H1 (cell line): ENCODE results near the gene ASPDH. TPM values are rescaled to one million over a fixed set of nuclear protein-coding genes. Genes with fewer than 3 reads are reported as not detected.

Experiments used
- CTCF ChIA-PET: fragments of 300-600 bp; sonication (Branson Sonifier 250); formaldehyde crosslinking; loops from one replicate; lab custom pipeline; 2021; ENCODE audit not compliant: partially characterized antibody; lab: Charles Lee
- POLR2A ChIA-PET: fragments of 300-600 bp; sonication (Branson Sonifier 250); formaldehyde crosslinking; loops from one replicate; lab custom pipeline; 2021; ENCODE audit warnings: inconsistent platforms; ENCODE audit not compliant: partially characterized antibody; lab: Charles Lee
- DNase-seq, 2 experiments: peaks; one replicate each; pipeline versions ENCODE4 v3.0.0 to v3.0.0-alpha.2; 2010 to 2022; ENCODE audit warnings: low spot score in 2 of 2, low read depth in 1 of 2, mixed read lengths in 1 of 2
- FAIRE-seq: peaks from 2 replicates; lab custom pipeline; 2011; peaks lifted over from hg19 to GRCh38; lab: Jason Lieb, UNC
- H2AFZ ChIP-seq: 2 replicates; pipeline ENCODE4 v1.8.1; 2012; ENCODE audit warnings: low read length, inconsistent platforms
- H2AK5ac ChIP-seq: 2 replicates; pipeline ENCODE4 v1.6.1; 2013; ENCODE audit warnings: low read depth, low read length
- H2BK120ac ChIP-seq: replicated peaks from 2 replicates; pipeline ENCODE3; 2013; ENCODE audit warnings: low read depth, low read length, inconsistent platforms
- H2BK12ac ChIP-seq: 2 replicates; pipeline ENCODE4 v1.6.1; 2013; ENCODE audit warnings: low read depth, low read length
- H2BK15ac ChIP-seq: 2 replicates; pipeline ENCODE4 v1.6.1; 2013; ENCODE audit warnings: low read length
- H2BK20ac ChIP-seq: 2 replicates; pipeline ENCODE4 v1.6.1; 2013; ENCODE audit warnings: low read length
- H2BK5ac ChIP-seq: 2 replicates; pipeline ENCODE4 v1.6.1; 2013; ENCODE audit warnings: low read depth, low read length
- H3K14ac ChIP-seq: 2 replicates; pipeline ENCODE4 v1.6.1; 2013; ENCODE audit warnings: inconsistent platforms; ENCODE audit not compliant: insufficient read length
- H3K18ac ChIP-seq: 2 replicates; pipeline ENCODE4 v1.6.1; 2013; ENCODE audit warnings: low read length; ENCODE audit errors: extremely low read depth
- H3K23ac ChIP-seq: 2 replicates; pipeline ENCODE4 v1.6.1; 2013; ENCODE audit warnings: inconsistent platforms; ENCODE audit not compliant: insufficient read length
- H3K23me2 ChIP-seq: 2 replicates; pipeline ENCODE4 v1.6.1; 2013; ENCODE audit warnings: low read depth, low read length
- H3K27ac ChIP-seq: 2 replicates; pipeline ENCODE4 v1.6.1; 2011; ENCODE audit warnings: low read depth, low read length, inconsistent platforms
- H3K27me3 ChIP-seq, 4 experiments: replicated peaks in 1 of 4; 1 replicate in 1 of 4; 2 replicates in 3 of 4; pipeline versions ENCODE4 v1.6.1 to v1.8.1; 2011 to 2013; ENCODE audit warnings: low read length in 3 of 4, mild to moderate bottlenecking in 3 of 4, inconsistent platforms in 2 of 4, mixed read lengths in 2 of 4, moderate library complexity in 1 of 4; ENCODE audit not compliant: control insufficient read depth in 3 of 4, insufficient read depth in 3 of 4; ENCODE audit errors: extremely low read depth in 1 of 4
- H3K36me3 ChIP-seq, 4 experiments: 2 replicates each; pipeline versions ENCODE4 v1.6.1 to v1.8.1; 2011 to 2013; ENCODE audit warnings: mild to moderate bottlenecking in 4 of 4, low read length in 3 of 4, moderate library complexity in 2 of 4, control low read depth in 1 of 4, inconsistent platforms in 1 of 4; ENCODE audit not compliant: insufficient read depth in 4 of 4, control insufficient read depth in 2 of 4
- H3K4ac ChIP-seq: replicated peaks from 2 replicates; pipeline ENCODE3; 2013; ENCODE audit warnings: low read length, low read depth, mixed read lengths, inconsistent platforms; ENCODE audit not compliant: insufficient read length
- H3K4me1 ChIP-seq, 4 experiments: replicated peaks in 1 of 4; 1 replicate in 1 of 4; 2 replicates in 3 of 4; pipeline versions ENCODE4 v1.6.1 to v1.8.1; 2011 to 2013; ENCODE audit warnings: low read length in 3 of 4, inconsistent platforms in 2 of 4, mixed read lengths in 1 of 4; ENCODE audit not compliant: insufficient read depth in 4 of 4, control insufficient read depth in 3 of 4
- H3K4me2 ChIP-seq, 2 experiments: 2 replicates each; pipeline versions ENCODE4 v1.6.1 to v1.8.1; 2011 to 2013; ENCODE audit warnings: low read depth in 2 of 2, low read length in 2 of 2, control low read depth in 1 of 2, inconsistent platforms in 1 of 2, mild to moderate bottlenecking in 1 of 2; ENCODE audit not compliant: insufficient read depth in 1 of 2
- H3K4me3 ChIP-seq, 4 experiments: fragments of 200-600, 300-600 bp in 1 of 4; sonication (generic), shearing (Covaris generic), sonication (Bioruptor Twin) in 1 of 4; 2 replicates each; pipeline versions ENCODE4 v1.5.1 to v1.8.1; 2011 to 2016; ENCODE audit warnings: low read length in 4 of 4, low read depth in 3 of 4, control low read depth in 2 of 4, inconsistent platforms in 2 of 4, mild to moderate bottlenecking in 2 of 4, mixed read lengths in 1 of 4, moderate library complexity in 1 of 4; ENCODE audit not compliant: insufficient read depth in 2 of 4; ENCODE audit errors: extremely low read depth in 1 of 4
- H3K56ac ChIP-seq: replicated peaks from 2 replicates; pipeline ENCODE3; 2013; ENCODE audit warnings: low read depth, mild to moderate bottlenecking, mixed read lengths, low read length, inconsistent platforms; ENCODE audit not compliant: insufficient read length
- H3K79me1 ChIP-seq: 2 replicates; pipeline ENCODE4 v1.6.1; 2013; ENCODE audit warnings: low read depth, low read length, control low read depth
- H3K79me2 ChIP-seq, 2 experiments: 2 replicates each; pipeline versions ENCODE4 v1.6.1 to v1.8.1; 2012 to 2013; ENCODE audit warnings: low read length in 2 of 2, mild to moderate bottlenecking in 2 of 2, inconsistent platforms in 1 of 2; ENCODE audit not compliant: insufficient read depth in 2 of 2, control insufficient read depth in 1 of 2
- H3K9ac ChIP-seq, 4 experiments: replicated peaks in 1 of 4; 1 replicate in 1 of 4; 2 replicates in 3 of 4; pipeline versions ENCODE4 v1.6.1 to v1.8.1; 2011 to 2013; ENCODE audit warnings: low read depth in 3 of 4, low read length in 3 of 4, control low read depth in 2 of 4, mild to moderate bottlenecking in 2 of 4, moderate library complexity in 2 of 4, inconsistent platforms in 1 of 4; ENCODE audit errors: extremely low read depth in 1 of 4
- H3K9me3 ChIP-seq, 2 experiments: 2 replicates each; pipeline versions ENCODE4 v1.6.1 to v1.8.1; 2012 to 2013; ENCODE audit warnings: mild to moderate bottlenecking in 2 of 2, moderate library complexity in 2 of 2, control low read depth in 1 of 2, inconsistent platforms in 1 of 2, low read depth in 1 of 2, low read length in 1 of 2, mixed read lengths in 1 of 2; ENCODE audit not compliant: insufficient read depth in 2 of 2
- H4K20me1 ChIP-seq, 2 experiments: replicated peaks in 1 of 2; 2 replicates each; pipeline versions ENCODE3 to v1.8.1; 2011 to 2013; ENCODE audit warnings: inconsistent platforms in 2 of 2, low read length in 2 of 2, mild to moderate bottlenecking in 1 of 2; ENCODE audit not compliant: insufficient read depth in 2 of 2, control insufficient read depth in 1 of 2
- H4K5ac ChIP-seq: 2 replicates; pipeline ENCODE4 v1.6.1; 2013; ENCODE audit warnings: low read length, low read depth, mixed read lengths, inconsistent platforms; ENCODE audit not compliant: insufficient read length
- H4K8ac ChIP-seq: 2 replicates; pipeline ENCODE4 v1.8.0; 2013; ENCODE audit warnings: mild to moderate bottlenecking, moderate library complexity, low read length, inconsistent platforms; ENCODE audit not compliant: insufficient read depth; ENCODE audit errors: extremely low read depth
- H4K91ac ChIP-seq: replicated peaks from 2 replicates; pipeline ENCODE3; 2013; ENCODE audit warnings: low read length, mixed read lengths, inconsistent platforms; ENCODE audit not compliant: insufficient read length
- HDAC2 ChIP-seq, 2 experiments: fragments of 300-600 bp in 1 of 2; sonication (generic) in 1 of 2; IDR thresholded peaks; 2 replicates each; pipeline ENCODE4 v1.6.1; 2011 to 2012; ENCODE audit warnings: low read depth in 2 of 2, low read length in 2 of 2, mild to moderate bottlenecking in 2 of 2, moderate library complexity in 2 of 2, borderline replicate concordance in 1 of 2, inconsistent platforms in 1 of 2
- POLR2A ChIP-seq, 2 experiments: IDR thresholded peaks; 1 replicate in 1 of 2; 2 replicates in 1 of 2; pipeline ENCODE4 v1.6.1; 2011; ENCODE audit warnings: low read depth in 2 of 2, low read length in 2 of 2, mild to moderate bottlenecking in 2 of 2; ENCODE audit errors: control extremely low read depth in 1 of 2
- TBP ChIP-seq: IDR thresholded peaks from 2 replicates; pipeline ENCODE4 v1.6.1; 2011; ENCODE audit warnings: low read depth, low read length, improper control_type of control experiment
- WGBS, 2 experiments: shearing (Covaris generic) in 1 of 2; methylation state at CpG; one replicate each; pipeline versions ENCODE4 v1.1.6 to v1.1.7; 2013 to 2015; ENCODE audit warnings: low lambda C conversion rate in 2 of 2, mixed read lengths in 2 of 2, inconsistent platforms in 1 of 2, low coverage in 1 of 2, missing lambda C conversion rate in 1 of 2; ENCODE audit not compliant: insufficient replicate concordance in 2 of 2, insufficient coverage in 1 of 2, insufficient read length in 1 of 2; ENCODE audit errors: extremely low coverage in 1 of 2, missing lambda C conversion rate in 1 of 2; 5-methylcytosine and 5-hydroxymethylcytosine counted together
- polyA plus RNA-seq, 7 experiments: library from polyadenylated mRNA; depleted of rRNA in 3 of 7; stranded (reverse) in 5 of 7; unstranded in 2 of 7; fragments of >200 nt in 5 of 7; fragments of 200-250 nt in 2 of 7; gene quantifications; 1 replicate in 5 of 7; 2 replicates in 1 of 7; 4 replicates in 1 of 7; pipeline versions ENCODE4 v1.2.1 to v1.2.3, GENCODE V29; 2011 to 2013; ENCODE audit warnings: missing spikeins in 2 of 7, mixed read lengths in 2 of 7
- total RNA-seq: library from RNA; stranded (reverse); fragmentation: NEBNext Ultra II Directional; extraction: Animal tissue kit (Norgen Biotek cat#: 25700); gene quantifications from 2 replicates; pipeline ENCODE4 v1.2.1, GENCODE V29; 2021
- TF ChIP-seq, protein P1 (sequence below), 3 experiments: IDR thresholded peaks; 1 replicate in 2 of 3; 2 replicates in 1 of 3; pipeline versions ENCODE4 v1.5.1 to v1.6.1; 2011; ENCODE audit warnings: low read length in 3 of 3, mild to moderate bottlenecking in 3 of 3, inconsistent platforms in 2 of 3, low read depth in 1 of 3, moderate library complexity in 1 of 3; ENCODE audit not compliant: insufficient read depth in 1 of 3; ENCODE audit errors: control extremely low read depth in 1 of 3
- TF ChIP-seq, protein P2 (sequence below): IDR thresholded peaks from 2 replicates; pipeline ENCODE4 v1.6.1; 2012; ENCODE audit warnings: inconsistent platforms

Gene ASPDH
- total and polyA plus RNA-seq, 2 of the 8 experiments (the other 6 are each of a cell fraction or from before 2014, with no cell fraction given): not detected

DNA sequence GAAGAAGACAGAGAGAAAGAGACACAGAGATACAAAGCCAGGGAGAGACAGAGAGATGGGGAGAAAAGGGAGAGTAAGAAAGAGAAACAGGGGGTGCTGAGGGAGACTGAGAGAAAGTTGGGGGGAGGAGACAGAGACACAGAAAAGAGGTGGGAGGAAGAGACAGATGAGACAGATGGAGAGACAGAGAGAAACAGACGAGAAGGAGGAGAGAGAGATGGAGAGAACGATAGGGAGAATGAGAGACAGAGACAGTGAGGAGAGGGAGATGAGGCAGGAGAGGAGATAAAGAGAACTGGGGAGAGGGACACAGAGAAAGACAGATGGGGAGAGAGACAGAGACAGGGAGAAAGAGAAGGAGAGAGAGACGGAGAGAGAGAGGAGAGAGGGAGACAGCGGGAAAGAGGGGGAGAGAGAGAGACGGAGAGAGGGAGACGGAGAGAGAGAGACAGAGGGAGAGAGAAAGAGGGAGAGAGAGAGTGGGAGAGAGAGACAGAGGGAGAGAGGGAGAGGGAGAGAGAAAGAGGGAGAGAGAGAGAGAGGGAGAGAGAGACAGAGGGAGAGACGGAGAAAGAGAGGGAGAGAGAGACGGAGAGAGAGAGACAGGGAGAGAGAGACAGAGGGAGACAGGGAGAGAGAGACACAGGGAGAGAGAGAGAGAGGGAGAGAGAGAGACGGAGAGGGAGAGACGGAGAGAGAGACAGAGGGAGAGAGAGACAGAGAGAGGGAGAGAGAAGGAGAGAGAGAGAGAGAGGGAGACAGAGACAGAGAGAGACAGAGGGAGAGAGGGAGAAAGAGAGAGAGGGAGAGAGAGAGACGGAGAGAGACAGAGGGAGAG, 15.3 kb downstream of the ASPDH start:
- H3K79me1 ChIP-seq: no peaks in the 10 kb centered on the region
- peaks cover 0 to 9% (median 3%) of the 10 kb centered on the region in 4 experiments; a peak in 5 of 7 replicates for H3K4me1 ChIP-seq
- H3K27me3 ChIP-seq: peaks cover 1 to 51% (median 47%) of the 10 kb centered on the region in 4 experiments
- no peak overlapping the region for H4K5ac ChIP-seq
- POLR2A ChIA-PET: no interaction called here
- H2BK120ac ChIP-seq: no peak overlapping the region
- WGBS, 2 experiments: 20 to 57% methylated on average over 1 to 11 of the region's 11 CpGs
- H3K27ac ChIP-seq: no peak overlapping the region
- no peak overlapping the region for H3K4me3 ChIP-seq
- H4K20me1 ChIP-seq: no peaks in the 10 kb centered on the region
- no peak overlapping the region for H3K18ac ChIP-seq
- no peak overlapping the region for H2AK5ac ChIP-seq
- H3K79me2 ChIP-seq: no peaks in the 10 kb centered on the region
- no peak overlapping the region for H3K4me2 ChIP-seq
- H3K9me3 ChIP-seq: no peaks in the 10 kb centered on the region
- no peak for DNase-seq
- no peak for FAIRE-seq
- no peak overlapping the region for H2BK15ac ChIP-seq
- no peak overlapping the region for H4K8ac ChIP-seq
- TF ChIP-seq HDAC2 (IDR thresholded peaks at IDR 0.05; ENCODE audit: borderline replicate concordance in 1 of 2, low read depth in 2 of 2, low read length in 2 of 2) (no peak), POLR2A (IDR thresholded peaks at IDR 0.05; ENCODE audit: control extremely low read depth in 1 of 2, low read depth in 2 of 2, low read length in 2 of 2) (no peak), TBP (no peak)
- TF ChIP-seq, protein P1, sequence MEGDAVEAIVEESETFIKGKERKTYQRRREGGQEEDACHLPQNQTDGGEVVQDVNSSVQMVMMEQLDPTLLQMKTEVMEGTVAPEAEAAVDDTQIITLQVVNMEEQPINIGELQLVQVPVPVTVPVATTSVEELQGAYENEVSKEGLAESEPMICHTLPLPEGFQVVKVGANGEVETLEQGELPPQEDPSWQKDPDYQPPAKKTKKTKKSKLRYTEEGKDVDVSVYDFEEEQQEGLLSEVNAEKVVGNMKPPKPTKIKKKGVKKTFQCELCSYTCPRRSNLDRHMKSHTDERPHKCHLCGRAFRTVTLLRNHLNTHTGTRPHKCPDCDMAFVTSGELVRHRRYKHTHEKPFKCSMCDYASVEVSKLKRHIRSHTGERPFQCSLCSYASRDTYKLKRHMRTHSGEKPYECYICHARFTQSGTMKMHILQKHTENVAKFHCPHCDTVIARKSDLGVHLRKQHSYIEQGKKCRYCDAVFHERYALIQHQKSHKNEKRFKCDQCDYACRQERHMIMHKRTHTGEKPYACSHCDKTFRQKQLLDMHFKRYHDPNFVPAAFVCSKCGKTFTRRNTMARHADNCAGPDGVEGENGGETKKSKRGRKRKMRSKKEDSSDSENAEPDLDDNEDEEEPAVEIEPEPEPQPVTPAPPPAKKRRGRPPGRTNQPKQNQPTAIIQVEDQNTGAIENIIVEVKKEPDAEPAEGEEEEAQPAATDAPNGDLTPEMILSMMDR (IDR thresholded peaks at IDR 0.05; ENCODE audit: control extremely low read depth in 1 of 3, insufficient read depth in 1 of 3, low read depth in 1 of 3, low read length in 3 of 3): no peak
- TF ChIP-seq, protein P2, sequence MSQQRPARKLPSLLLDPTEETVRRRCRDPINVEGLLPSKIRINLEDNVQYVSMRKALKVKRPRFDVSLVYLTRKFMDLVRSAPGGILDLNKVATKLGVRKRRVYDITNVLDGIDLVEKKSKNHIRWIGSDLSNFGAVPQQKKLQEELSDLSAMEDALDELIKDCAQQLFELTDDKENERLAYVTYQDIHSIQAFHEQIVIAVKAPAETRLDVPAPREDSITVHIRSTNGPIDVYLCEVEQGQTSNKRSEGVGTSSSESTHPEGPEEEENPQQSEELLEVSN: no peak
- no peak overlapping the region for H2AFZ ChIP-seq
- no peak overlapping the region for H2BK5ac ChIP-seq
- no peak overlapping the region for H2BK20ac ChIP-seq
- H3K23ac ChIP-seq: no peak overlapping the region
- H3K4ac ChIP-seq: no peak overlapping the region
- peak overlapping the region; percentile 17; the same call in 1 of the 2 replicates for H2BK12ac ChIP-seq
- no peak overlapping the region for H3K9ac ChIP-seq
- H4K91ac ChIP-seq: no peak overlapping the region
- H3K23me2 ChIP-seq: peaks cover 3% of the 10 kb centered on the region; the same call in 1 of the 2 replicates
- no peaks in the 10 kb centered on the region for H3K36me3 ChIP-seq
- CTCF ChIA-PET: no interaction called here
- no peak overlapping the region for H3K14ac ChIP-seq
- H3K56ac ChIP-seq: no peak overlapping the region
